HFFc6 (cell line): ENCODE measurements around the gene FAM193B. TPM values are rescaled to one million over a fixed set of nuclear protein-coding genes. Genes with fewer than 3 reads are reported as not detected.
A peak's percentile ranks its signal among the peaks of the same experiment; 100 is the strongest.

ENCODE experiments used
- DNase-seq: peaks from one replicate; pipeline ENCODE4 v3.0.0-alpha.2; 2018
- H3K27ac Mint-ChIP-seq: 2 replicates; pipeline ENCODE4 v1.8.0; 2020; ENCODE audit warnings: mild to moderate bottlenecking, mixed read lengths
- H3K27me3 Mint-ChIP-seq: 2 replicates; pipeline ENCODE4 v1.8.0; 2021; ENCODE audit warnings: mild to moderate bottlenecking, moderate library complexity, mixed read lengths; ENCODE audit not compliant: insufficient read depth
- H3K36me3 Mint-ChIP-seq: 2 replicates; pipeline ENCODE4 v1.8.0; 2021; ENCODE audit warnings: low read depth, mixed read lengths
- H3K4me1 Mint-ChIP-seq: 2 replicates; pipeline ENCODE4 v1.8.0; 2020; ENCODE audit warnings: low read depth, mixed read lengths
- H3K4me3 Mint-ChIP-seq: 2 replicates; pipeline ENCODE4 v1.8.0; 2020; ENCODE audit warnings: mild to moderate bottlenecking, moderate library complexity, mixed read lengths
- H3K9me3 Mint-ChIP-seq: 2 replicates; pipeline ENCODE4 v1.8.0; 2020; ENCODE audit warnings: mild to moderate bottlenecking, mixed read lengths
- total RNA-seq, 6 experiments: library from RNA; stranded (reverse); fragmentation: NEBNext Ultra II Directional; extraction: Animal tissue kit (Norgen Biotek cat#: 25700); gene quantifications; 2 replicates in 1 of 6; 3 replicates in 5 of 6; pipeline ENCODE4 v1.2.3, GENCODE V29; 2021
- TF ChIP-seq, protein P1 (sequence below): fragments of 200-600 bp; sonication (generic); IDR thresholded peaks from 2 replicates; pipeline ENCODE4 v1.5.0; 2021; ENCODE audit warnings: antibody characterized with exemption, mild to moderate bottlenecking

FAM193B gene
- total RNA-seq, 6 experiments from 2014 or later: 16.1 to 25.6 (median 21.6) TPM

DNA sequence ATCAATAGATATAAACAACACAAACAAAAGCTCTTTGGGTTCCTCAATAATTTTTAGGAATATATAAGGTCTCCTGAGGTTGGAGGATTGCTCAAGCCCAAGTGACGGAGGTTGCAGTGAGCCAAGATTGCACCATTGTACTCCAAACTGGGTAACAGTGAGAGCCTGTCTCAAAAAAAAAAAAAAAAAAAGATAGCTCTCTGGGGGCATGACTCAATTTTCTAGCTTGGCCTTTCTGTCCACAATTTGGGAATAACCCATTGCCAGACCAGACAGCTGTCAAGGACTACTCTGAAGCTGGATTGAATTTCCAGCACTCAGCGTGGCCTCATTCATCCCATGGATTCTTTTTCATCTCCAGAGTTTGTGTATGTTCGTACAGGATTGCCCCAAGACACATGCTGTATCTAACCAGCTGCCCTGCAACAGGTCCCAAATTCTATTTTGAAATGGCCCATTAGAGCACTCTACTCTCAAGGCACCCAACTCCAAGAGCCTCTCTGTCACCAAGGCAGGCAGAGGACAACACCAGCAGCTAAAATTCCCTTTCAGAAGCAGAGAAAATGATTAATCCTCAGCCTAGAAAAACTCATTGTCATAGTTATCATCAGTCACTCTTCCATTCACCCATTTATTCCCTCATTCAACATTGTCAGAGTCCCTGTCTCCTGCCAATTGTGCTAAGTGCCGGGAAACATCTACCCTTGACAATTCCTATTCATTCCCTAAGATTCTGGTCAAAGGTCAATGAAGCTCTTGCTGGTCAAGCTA, 8.7 kb downstream of the FAM193B start:
- Mint-ChIP-seq H3K36me3 (peaks cover 22% of the 10 kb centered on the region), H3K4me3 (peak overlapping the region; percentile 47; the same call in 1 of the 2 replicates), H3K27me3 (no peaks in the 10 kb centered on the region; the same call in 1 of the 2 replicates), H3K9me3 (peaks cover 7% of the 10 kb centered on the region), H3K4me1 (peaks cover 48% of the 10 kb centered on the region), H3K27ac (peak overlapping the region; percentile 89)
- peak; percentile 17 for DNase-seq
- TF ChIP-seq, protein P1, sequence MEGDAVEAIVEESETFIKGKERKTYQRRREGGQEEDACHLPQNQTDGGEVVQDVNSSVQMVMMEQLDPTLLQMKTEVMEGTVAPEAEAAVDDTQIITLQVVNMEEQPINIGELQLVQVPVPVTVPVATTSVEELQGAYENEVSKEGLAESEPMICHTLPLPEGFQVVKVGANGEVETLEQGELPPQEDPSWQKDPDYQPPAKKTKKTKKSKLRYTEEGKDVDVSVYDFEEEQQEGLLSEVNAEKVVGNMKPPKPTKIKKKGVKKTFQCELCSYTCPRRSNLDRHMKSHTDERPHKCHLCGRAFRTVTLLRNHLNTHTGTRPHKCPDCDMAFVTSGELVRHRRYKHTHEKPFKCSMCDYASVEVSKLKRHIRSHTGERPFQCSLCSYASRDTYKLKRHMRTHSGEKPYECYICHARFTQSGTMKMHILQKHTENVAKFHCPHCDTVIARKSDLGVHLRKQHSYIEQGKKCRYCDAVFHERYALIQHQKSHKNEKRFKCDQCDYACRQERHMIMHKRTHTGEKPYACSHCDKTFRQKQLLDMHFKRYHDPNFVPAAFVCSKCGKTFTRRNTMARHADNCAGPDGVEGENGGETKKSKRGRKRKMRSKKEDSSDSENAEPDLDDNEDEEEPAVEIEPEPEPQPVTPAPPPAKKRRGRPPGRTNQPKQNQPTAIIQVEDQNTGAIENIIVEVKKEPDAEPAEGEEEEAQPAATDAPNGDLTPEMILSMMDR: no peak

DNA sequence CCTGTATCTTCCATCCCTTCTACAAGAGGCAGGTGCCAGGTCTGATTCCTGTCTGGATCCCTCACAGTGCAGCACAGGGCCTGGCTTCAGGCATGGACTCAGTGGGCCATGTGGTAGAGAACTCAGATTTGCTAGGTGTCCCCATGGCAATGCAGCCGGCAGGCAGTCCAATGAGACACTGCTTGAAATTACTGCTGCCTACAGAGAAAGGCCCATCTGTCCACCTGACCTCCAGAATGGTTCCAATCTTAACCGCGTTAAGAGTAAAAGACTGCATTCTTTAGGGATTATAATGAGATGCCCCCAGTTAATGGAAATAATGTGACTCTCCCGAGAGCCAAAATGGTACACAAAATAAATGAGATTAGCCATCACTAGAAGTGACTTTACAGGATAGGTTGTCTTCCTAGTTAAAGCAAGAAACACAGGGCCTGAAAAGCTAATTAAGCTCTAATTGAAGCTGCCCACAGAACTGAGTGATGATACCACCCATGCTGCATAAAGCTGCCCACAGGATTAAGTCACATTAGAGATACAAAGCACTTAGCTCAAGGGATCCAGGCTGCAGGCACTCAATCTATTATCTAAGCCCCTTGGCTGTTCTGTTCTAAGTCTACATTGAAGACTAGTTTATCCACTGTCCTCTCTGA, 11.4 kb downstream of the FAM193B start:
- H3K9me3 Mint-ChIP-seq: peaks cover 7% of the 10 kb centered on the region
- TF ChIP-seq, protein P1: no peak
- no peaks in the 10 kb centered on the region for H3K27me3 Mint-ChIP-seq
- H3K4me3 Mint-ChIP-seq: no peak overlapping the region
- peaks cover 24% of the 10 kb centered on the region for H3K36me3 Mint-ChIP-seq
- H3K27ac Mint-ChIP-seq: no peak overlapping the region
- no peak for DNase-seq
- peaks cover 57% of the 10 kb centered on the region for H3K4me1 Mint-ChIP-seq

DNA sequence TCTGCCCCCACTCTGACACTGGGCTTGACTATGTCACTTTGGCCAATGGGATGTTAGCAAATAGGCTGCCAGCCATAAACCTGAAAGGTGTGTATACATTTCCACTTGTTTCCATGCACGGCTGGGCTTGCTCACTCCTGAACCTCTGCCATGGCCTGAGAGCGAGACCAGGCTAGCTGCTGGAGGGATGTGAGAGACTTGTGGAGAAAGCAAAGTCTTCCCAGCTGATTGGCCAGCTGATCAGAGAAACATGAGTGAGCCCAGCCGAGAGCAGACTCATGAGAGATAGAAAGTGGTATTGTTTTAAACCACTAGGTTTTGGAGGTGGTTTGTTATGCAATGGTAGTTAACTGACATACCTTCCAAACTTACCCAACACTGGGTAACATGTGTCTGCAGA, 13.9 kb downstream of the FAM193B start:
- Mint-ChIP-seq H3K27ac (no peak overlapping the region), H3K9me3 (no peaks in the 10 kb centered on the region), H3K4me3 (no peak overlapping the region), H3K27me3 (no peaks in the 10 kb centered on the region), H3K36me3 (peaks cover 17% of the 10 kb centered on the region), H3K4me1 (peaks cover 43% of the 10 kb centered on the region)
- TF ChIP-seq, protein P1: no peak
- no peak for DNase-seq

DNA sequence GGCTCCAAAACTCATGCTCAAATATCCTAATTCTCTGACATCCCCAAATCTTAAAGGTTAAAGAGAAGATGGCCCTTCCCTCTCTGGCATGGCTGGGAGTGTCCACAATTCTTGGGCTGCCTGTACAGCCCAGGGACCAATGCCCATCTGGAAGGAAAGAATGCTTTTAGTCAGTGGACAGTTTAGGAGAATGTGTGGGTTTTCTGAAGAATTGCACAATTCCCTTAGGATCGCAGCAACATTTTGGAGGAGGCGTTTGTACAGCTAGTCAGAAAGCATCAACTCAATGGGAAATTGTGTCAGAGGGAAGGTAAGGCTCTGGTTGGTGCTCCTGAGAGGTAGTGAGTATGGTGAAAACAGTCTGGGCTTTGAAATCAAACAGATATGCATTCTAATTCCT, 15.0 kb downstream of the FAM193B start:
- peak; percentile 61 for DNase-seq
- TF ChIP-seq, protein P1: no peak
- no peaks in the 10 kb centered on the region for H3K27me3 Mint-ChIP-seq
- peak overlapping the region; percentile 26; the same call in 1 of the 2 replicates for H3K27ac Mint-ChIP-seq
- no peaks in the 10 kb centered on the region for H3K9me3 Mint-ChIP-seq
- H3K4me3 Mint-ChIP-seq: no peak overlapping the region
- peaks cover 42% of the 10 kb centered on the region for H3K4me1 Mint-ChIP-seq
- peaks cover 17% of the 10 kb centered on the region for H3K36me3 Mint-ChIP-seq

DNA sequence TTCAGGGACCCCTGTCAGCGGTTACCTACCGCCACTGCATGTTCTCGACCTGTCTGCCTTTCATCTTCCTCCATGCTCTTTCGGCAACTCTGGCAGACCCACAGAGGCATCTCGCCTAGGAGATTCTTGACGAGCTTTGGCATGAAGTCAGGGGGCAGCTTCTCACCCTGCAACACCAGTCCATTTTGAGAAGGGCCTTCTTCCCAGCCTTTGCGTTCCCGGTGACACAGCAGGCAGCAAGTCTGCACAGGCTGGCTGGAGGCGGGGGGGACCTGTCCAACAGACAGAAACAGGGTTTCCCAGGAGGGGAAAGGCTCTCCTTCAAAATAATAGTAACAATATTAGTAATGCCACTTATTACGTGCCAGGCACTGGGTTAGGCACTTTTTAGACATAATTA, 15.5 kb downstream of the FAM193B start:
- no peak for DNase-seq
- peak overlapping the region; percentile 21; the same call in 1 of the 2 replicates for H3K27ac Mint-ChIP-seq
- TF ChIP-seq, protein P1: no peak
- H3K27me3 Mint-ChIP-seq: no peaks in the 10 kb centered on the region
- H3K4me3 Mint-ChIP-seq: no peak overlapping the region
- H3K36me3 Mint-ChIP-seq: peaks cover 18% of the 10 kb centered on the region
- peaks cover 37% of the 10 kb centered on the region for H3K4me1 Mint-ChIP-seq
- H3K9me3 Mint-ChIP-seq: no peaks in the 10 kb centered on the region
